Left lung (tissue), 10 donors: ENCODE results near the gene C3orf20. TPM values are rescaled to one million over a fixed set of nuclear protein-coding genes. Genes with fewer than 3 reads are reported as not detected.
A peak's percentile ranks its signal among the peaks of the same experiment; 100 is the strongest.

Experiments used
- ATAC-seq: fragments of 200-7000 bp; cut with Tn5 transposase; one replicate; pipeline ENCODE4 v1.9.1; 2020; ENCODE audit warnings: moderate library complexity
- DNase-seq, 4 donors: peaks; one replicate each; pipeline ENCODE4 v3.0.0-alpha.2; 2013 to 2020
- H3K27ac ChIP-seq, 2 donors: fragments of 200-600 bp; sonication (generic) in 1 of 2; one replicate each; pipeline versions ENCODE4 v1.5.0 to v1.8.0; 2020 to 2021
- H3K27me3 ChIP-seq, 2 donors: fragments of 200-600 bp; sonication (generic) in 1 of 2; one replicate each; pipeline versions ENCODE4 v1.5.0 to v1.8.0; 2020 to 2021
- H3K36me3 ChIP-seq, 2 donors: fragments of 200-600 bp; sonication (generic) in 1 of 2; one replicate each; pipeline versions ENCODE4 v1.5.0 to v1.8.0; 2020 to 2021
- H3K4me1 ChIP-seq, 2 donors: fragments of 200-600 bp; one replicate each; pipeline ENCODE4 v1.8.0; 2021
- H3K4me3 ChIP-seq, 2 donors: fragments of 200-600 bp; sonication (generic) in 1 of 2; one replicate each; pipeline versions ENCODE4 v1.5.0 to v1.8.0; 2020 to 2021; ENCODE audit warnings: mild to moderate bottlenecking in 1 of 2
- H3K9me3 ChIP-seq, 2 donors: fragments of 200-600 bp; sonication (generic) in 1 of 2; one replicate each; pipeline versions ENCODE4 v1.5.0 to v1.8.0; 2020 to 2021
- intact Hi-C, 2 donors: fragments of 100-400 bp; cut with DNase I; formaldehyde crosslinking; loops; one replicate each; pipeline versions ENCODE4 v1.11.2 to v1.14.2; 2022
- polyA plus RNA-seq, 6 donors: library from polyadenylated mRNA; unstranded; fragments of 120-200 nt; gene quantifications; one replicate each; pipeline ENCODE4 v1.2.1, GENCODE V29; 2013; ENCODE audit not compliant: insufficient read length in 6 of 6
- total RNA-seq, 2 donors: library from RNA; stranded (reverse); fragmentation: NEBNext Ultra II Directional; extraction: Animal tissue kit (Norgen Biotek cat#: 25700); gene quantifications; one replicate each; pipeline ENCODE4 v1.2.1, GENCODE V29; 2021
- TF ChIP-seq, protein P1 (sequence below), 2 donors: fragments of 200-600 bp; sonication (generic) in 1 of 2; IDR thresholded peaks; one replicate each; pipeline versions ENCODE4 v1.5.0 to v1.8.0; 2021; ENCODE audit warnings: antibody characterized with exemption in 2 of 2
- donor health status: DM: no; HTN: yes; CAD: no.
- donor health status: DM: no; HTN: no; CAD: no.

C3orf20 gene
- total and polyA plus RNA-seq, 8 donors, result 0.06 to 0.31 (median 0.17) TPM; not detected in 1

DNA sequence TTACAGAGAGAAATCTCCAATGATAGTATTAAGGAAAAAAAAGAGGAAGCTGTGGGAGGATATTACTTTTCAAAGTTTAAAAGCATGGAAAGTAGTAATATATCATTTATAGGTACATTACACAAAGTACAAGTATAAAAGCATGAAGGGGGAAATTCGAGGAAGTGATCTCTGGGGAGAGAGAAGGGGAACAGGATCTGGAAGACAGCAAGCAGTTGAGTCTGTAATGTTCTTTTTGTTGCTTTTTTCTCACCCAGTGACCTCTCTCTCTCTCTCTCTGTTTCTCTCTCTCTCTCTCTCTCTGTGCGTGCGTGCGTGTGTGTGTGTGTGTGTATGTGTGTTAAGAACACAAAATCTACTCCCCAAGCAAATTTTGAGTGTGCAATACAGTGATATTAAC, 10.2 kb downstream of the C3orf20 start:
- Histone ChIP-seq H3K27me3 (no peaks in the 10 kb centered on the region), H3K4me3 (no peak overlapping the region), H3K4me1 (peaks cover 0 to 8% of the 10 kb centered on the region in 2 donors), H3K9me3 (peaks cover 0 to 2% of the 10 kb centered on the region in 2 donors), H3K27ac (no peak overlapping the region), H3K36me3 (no peaks in the 10 kb centered on the region)
- TF ChIP-seq, protein P1, sequence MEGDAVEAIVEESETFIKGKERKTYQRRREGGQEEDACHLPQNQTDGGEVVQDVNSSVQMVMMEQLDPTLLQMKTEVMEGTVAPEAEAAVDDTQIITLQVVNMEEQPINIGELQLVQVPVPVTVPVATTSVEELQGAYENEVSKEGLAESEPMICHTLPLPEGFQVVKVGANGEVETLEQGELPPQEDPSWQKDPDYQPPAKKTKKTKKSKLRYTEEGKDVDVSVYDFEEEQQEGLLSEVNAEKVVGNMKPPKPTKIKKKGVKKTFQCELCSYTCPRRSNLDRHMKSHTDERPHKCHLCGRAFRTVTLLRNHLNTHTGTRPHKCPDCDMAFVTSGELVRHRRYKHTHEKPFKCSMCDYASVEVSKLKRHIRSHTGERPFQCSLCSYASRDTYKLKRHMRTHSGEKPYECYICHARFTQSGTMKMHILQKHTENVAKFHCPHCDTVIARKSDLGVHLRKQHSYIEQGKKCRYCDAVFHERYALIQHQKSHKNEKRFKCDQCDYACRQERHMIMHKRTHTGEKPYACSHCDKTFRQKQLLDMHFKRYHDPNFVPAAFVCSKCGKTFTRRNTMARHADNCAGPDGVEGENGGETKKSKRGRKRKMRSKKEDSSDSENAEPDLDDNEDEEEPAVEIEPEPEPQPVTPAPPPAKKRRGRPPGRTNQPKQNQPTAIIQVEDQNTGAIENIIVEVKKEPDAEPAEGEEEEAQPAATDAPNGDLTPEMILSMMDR (IDR thresholded peaks at IDR 0.05), result no peak
- ATAC-seq (no peak), DNase-seq (no peak)
- intact Hi-C loops, result no loop called here

DNA sequence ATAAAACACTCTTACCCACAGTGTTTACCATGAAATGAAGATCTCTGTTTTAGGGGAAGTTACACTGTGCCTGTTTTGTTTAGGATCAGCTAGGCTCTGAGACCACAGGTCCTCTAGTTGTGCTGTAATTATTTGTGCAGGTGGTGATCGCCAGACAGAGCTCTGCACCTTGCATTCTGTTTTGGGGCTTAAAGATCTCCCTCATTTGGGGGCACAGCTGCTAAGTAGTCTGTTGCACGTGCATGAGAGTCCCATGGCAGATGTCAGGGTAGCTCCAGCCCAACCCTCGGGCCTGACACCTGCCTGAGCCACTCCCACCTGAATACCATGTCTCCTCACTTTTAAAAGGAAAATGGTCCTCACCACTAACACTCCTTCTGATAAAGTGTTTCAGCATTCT, 12.4 kb downstream of the C3orf20 start:
- Histone ChIP-seq H3K4me3 (no peak overlapping the region), H3K36me3 (no peaks in the 10 kb centered on the region), H3K27ac (no peak overlapping the region), H3K4me1 (peaks cover 0 to 8% of the 10 kb centered on the region in 2 donors), H3K27me3 (no peaks in the 10 kb centered on the region), H3K9me3 (no peaks in the 10 kb centered on the region)
- ATAC-seq, result no peak
- intact Hi-C loops, result no loop called here
- TF ChIP-seq, protein P1 (IDR thresholded peaks at IDR 0.05), result no peak
- DNase-seq, result no peak

DNA sequence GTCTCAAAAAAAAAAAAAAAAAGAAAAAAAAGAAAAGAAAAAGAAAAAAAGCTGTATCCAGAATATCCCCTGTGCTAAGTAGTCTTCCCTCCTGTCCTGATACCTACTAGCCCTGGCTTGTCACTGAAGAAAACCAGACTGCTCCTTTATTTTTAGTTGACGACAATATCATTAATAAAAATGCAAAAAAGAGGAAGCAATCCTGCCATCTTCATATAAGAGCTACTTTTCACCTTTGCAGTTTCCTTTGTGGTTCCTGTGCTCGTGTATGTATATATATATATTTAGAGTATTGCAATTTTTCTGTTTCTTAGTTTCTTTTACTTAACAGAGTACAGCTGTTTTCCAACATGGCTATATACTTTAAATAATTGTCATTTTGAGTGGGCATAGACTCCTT, 13.6 kb downstream of the C3orf20 start:
- Histone ChIP-seq H3K9me3 (peaks cover 0 to 2% of the 10 kb centered on the region in 2 donors), H3K36me3 (no peaks in the 10 kb centered on the region), H3K4me3 (no peak overlapping the region), H3K4me1 (peaks cover 0 to 8% of the 10 kb centered on the region in 2 donors), H3K27me3 (no peaks in the 10 kb centered on the region), H3K27ac (no peak overlapping the region)
- intact Hi-C loops, result no loop called here
- no peak for ATAC-seq
- no peak for DNase-seq
- TF ChIP-seq, protein P1 (IDR thresholded peaks at IDR 0.05), result no peak

DNA sequence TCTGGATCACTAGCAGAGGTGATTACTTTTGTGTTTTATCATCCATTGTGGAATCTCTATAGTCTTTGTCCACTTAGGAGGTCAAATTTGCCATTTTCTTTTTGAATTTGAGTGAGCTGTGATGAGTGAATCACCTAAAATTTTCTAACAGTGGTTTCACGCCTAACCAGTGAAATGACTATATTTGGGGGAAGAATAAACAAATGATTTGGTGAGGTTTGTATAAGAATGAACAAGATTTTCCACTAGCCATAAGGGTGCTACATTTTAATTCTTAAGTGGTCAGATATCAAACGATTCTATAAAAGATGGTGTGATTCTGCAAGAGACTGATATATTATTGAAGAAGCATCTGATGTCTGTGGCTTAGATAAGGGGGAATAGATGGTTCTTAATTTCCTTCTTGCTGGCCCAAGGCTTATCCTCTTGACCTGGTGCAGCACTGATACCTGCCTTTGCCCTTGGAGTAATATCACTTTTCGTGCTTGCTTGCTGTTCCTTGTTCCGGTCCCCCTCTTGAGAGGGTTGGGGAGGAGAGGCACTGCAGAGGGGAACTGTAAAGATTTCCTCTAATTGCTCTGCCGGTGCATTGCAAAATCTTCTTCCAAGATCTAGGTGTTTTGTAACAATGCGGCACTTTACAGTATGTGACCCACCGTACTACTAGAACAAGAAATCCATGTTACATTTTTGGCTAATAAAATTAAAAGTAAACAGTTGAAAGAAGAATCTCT, 14.5 kb downstream of the C3orf20 start:
- TF ChIP-seq, protein P1 (IDR thresholded peaks at IDR 0.05), result no peak
- DNase-seq, result no peak
- peak overlapping the region in 1 of 2 donors; percentile 26 for H3K27ac ChIP-seq
- H3K4me1 ChIP-seq, result peaks cover 0 to 8% of the 10 kb centered on the region in 2 donors
- ATAC-seq, result no peak
- intact Hi-C loops, result no loop called here
- no peaks in the 10 kb centered on the region for H3K27me3 ChIP-seq
- H3K4me3 ChIP-seq, result no peak overlapping the region
- H3K9me3 ChIP-seq, result peaks cover 0 to 2% of the 10 kb centered on the region in 2 donors
- no peaks in the 10 kb centered on the region for H3K36me3 ChIP-seq

DNA sequence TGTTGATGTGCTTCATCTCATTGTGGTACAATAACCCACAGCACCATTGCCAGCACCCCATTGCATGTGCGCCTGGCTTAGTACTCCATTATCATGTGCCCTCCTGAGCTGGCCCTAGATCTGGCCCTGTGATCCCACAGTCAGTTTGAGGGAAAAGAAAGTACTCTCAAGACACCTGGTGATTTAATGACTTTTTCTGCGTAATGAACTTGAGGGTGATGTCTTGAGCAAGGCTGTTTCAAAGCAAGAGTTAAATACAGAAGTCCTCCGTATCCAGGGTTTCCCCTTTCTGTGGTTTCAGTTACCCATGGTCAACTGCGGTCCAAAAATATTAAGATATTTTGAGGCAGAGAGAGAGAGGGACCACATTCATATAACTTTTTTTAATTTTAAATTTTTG, 16.3 kb downstream of the C3orf20 start:
- no peaks in the 10 kb centered on the region for H3K27me3 ChIP-seq
- H3K4me1 ChIP-seq, result peaks cover 0 to 8% of the 10 kb centered on the region in 2 donors
- no peak overlapping the region for H3K27ac ChIP-seq
- ATAC-seq (no peak), DNase-seq (no peak)
- H3K9me3 ChIP-seq, result peaks cover 0 to 2% of the 10 kb centered on the region in 2 donors
- H3K36me3 ChIP-seq, result no peaks in the 10 kb centered on the region
- intact Hi-C loops, result no loop called here
- TF ChIP-seq, protein P1 (IDR thresholded peaks at IDR 0.05), result no peak
- no peak overlapping the region for H3K4me3 ChIP-seq
